ENCODE results near the gene SMIM12. TPM values are rescaled to one million over a fixed set of nuclear protein-coding genes. Genes with fewer than 3 reads are reported as not detected.

The SMIM12 gene
- total and polyA plus RNA-seq, 8 donors, result 21.4 to 53.0 (median 26.3) TPM

DNA sequence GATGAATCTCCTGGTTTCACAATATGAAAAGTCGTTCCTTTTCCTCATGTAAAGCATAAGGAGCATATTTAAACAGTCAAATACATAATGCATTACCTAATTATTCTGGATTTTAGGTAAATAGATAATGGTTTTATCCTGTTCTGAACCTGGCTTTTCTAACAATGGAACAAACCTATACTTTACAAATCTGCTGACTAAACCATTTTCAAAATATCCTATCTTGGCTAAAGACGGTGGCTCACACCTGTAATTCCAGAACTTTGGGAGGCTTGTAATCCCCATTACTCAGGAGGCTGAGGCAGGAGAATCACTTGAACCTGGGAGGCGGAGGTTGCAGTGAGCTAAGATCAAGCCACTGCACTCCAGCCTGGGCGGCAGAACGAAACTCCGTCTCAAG lies 2.9 kb downstream of the SMIM12 start:
- Histone ChIP-seq H3K27ac (no peak overlapping the region), H3K27me3 (no peaks in the 10 kb centered on the region), H3K4me1 (peaks cover 10 to 45% of the 10 kb centered on the region in 2 donors), H3K9me3 (no peaks in the 10 kb centered on the region), H3K4me3 (no peak overlapping the region), H3K36me3 (peaks cover 0 to 35% of the 10 kb centered on the region in 2 donors)
- intact Hi-C loops (cut with DNase I), result no loop called here
- ATAC-seq (no peak), DNase-seq (no peak)
- TF ChIP-seq, protein P1, sequence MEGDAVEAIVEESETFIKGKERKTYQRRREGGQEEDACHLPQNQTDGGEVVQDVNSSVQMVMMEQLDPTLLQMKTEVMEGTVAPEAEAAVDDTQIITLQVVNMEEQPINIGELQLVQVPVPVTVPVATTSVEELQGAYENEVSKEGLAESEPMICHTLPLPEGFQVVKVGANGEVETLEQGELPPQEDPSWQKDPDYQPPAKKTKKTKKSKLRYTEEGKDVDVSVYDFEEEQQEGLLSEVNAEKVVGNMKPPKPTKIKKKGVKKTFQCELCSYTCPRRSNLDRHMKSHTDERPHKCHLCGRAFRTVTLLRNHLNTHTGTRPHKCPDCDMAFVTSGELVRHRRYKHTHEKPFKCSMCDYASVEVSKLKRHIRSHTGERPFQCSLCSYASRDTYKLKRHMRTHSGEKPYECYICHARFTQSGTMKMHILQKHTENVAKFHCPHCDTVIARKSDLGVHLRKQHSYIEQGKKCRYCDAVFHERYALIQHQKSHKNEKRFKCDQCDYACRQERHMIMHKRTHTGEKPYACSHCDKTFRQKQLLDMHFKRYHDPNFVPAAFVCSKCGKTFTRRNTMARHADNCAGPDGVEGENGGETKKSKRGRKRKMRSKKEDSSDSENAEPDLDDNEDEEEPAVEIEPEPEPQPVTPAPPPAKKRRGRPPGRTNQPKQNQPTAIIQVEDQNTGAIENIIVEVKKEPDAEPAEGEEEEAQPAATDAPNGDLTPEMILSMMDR (IDR thresholded peaks at IDR 0.05), result no peak

DNA sequence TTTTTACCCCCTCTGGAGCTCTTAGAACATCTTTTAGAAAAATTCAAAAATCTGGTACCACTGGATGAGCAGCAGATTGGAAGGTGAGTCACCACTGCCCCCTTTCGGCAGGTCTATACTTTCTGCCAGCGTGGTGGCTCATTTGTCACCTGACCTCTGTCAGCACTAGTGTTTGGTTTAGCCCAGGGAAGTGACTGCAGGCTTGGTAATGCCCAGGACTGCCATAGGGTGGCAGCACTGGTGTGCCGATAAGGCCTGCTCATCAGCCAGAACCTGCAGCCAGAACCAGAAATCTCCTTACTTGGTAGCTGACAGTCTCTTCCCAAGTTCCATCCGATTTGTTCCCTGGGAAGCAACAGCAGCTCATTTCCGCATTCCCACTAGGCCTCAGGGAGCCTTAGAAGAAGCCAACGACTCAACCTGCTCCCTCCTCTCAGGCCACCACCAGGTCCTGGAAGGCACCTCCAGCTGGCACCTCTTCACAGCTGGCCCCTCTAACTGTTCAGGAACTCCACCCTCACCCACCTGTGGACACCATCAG lies 6.8 kb downstream of the SMIM12 start:
- Histone ChIP-seq H3K36me3 (peaks cover 0 to 58% of the 10 kb centered on the region in 2 donors), H3K4me3 (no peak overlapping the region), H3K4me1 (peaks cover 0 to 44% of the 10 kb centered on the region in 2 donors), H3K27me3 (no peaks in the 10 kb centered on the region), H3K27ac (no peak overlapping the region), H3K9me3 (no peaks in the 10 kb centered on the region)
- peak; percentile 46 to 87 (median 86) for DNase-seq
- ATAC-seq, result peak; percentile 100
- TF ChIP-seq, protein P1 (IDR thresholded peaks at IDR 0.05), result peak; percentile 91 to 97
- intact Hi-C loops (cut with DNase I), result loop anchor here (5.0 kb wide), 2 partner anchors 60 to 65 kb away; partner anchors contain the start of gene GJA4 (in 1 of the 2)

DNA sequence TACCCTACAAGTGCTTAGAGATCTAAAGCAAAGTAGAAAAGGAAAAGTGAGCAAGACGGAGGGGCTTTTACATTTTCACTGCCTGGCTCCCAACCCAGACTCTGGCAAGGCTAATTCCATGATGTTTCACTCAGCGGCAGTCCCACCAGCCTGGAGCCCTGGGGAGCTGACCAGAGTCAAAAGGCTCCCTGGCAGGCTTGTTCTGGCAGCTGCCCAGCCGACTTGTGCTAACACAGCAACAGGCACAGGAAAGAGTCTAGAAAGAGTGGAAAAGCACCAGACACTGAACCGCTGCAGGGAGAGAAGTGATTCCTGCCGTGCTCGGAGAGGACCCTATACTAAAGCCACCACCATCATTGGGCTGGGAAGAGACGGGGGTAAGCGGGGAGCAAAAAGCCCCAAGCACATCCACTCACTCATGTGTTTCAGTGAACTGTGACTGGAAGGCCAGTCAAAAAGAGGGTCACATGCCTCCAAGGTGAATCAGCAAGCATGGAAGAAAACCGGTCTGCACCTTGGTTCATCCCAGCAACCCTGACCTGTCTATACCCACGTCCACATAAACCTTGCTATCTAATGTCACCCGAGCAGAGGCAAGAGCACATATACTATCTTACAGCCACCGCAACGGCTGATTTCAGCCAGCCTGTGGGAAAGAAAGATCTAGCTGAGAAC lies 8.0 kb downstream of the SMIM12 start:
- peaks cover 0 to 43% of the 10 kb centered on the region in 2 donors for H3K4me1 ChIP-seq
- intact Hi-C loops (cut with DNase I), result loop anchor here (5.0 kb wide), 2 partner anchors 59 to 64 kb away; partner anchors contain the start of gene GJA4 (in 1 of the 2)
- no peak overlapping the region for H3K27ac ChIP-seq
- H3K4me3 ChIP-seq, result no peak overlapping the region
- TF ChIP-seq, protein P1 (IDR thresholded peaks at IDR 0.05), result no peak
- DNase-seq (no peak), ATAC-seq (no peak)
- H3K27me3 ChIP-seq, result no peaks in the 10 kb centered on the region
- no peaks in the 10 kb centered on the region for H3K9me3 ChIP-seq
- H3K36me3 ChIP-seq, result peaks cover 0 to 64% of the 10 kb centered on the region in 2 donors

DNA sequence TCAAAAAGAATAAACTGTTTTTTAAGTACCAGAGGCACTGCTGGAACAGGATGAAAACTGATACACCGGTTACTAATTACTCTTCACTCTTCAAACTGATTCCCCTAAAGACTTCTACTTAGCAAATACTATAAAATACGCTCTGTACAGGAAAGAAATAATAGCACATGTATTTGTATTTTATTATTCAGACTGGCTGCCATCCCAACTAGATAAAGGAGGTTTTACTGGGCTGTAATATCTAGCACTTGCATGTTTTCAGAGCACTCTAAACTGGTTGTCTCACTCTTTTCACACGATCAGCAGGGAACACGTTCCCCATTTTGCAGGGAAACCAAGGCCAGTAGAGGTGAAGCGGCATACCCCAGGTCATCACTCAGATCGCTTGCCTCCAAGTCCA lies 9.2 kb downstream of the SMIM12 start:
- intact Hi-C loops (cut with DNase I), result loop anchor here (5.0 kb wide), 2 partner anchors 58 to 63 kb away; partner anchors contain the start of gene GJA4 (in 1 of the 2)
- ATAC-seq, result no peak
- Histone ChIP-seq H3K4me3 (no peak overlapping the region), H3K4me1 (peaks cover 0 to 38% of the 10 kb centered on the region in 2 donors), H3K36me3 (peaks cover 0 to 56% of the 10 kb centered on the region in 2 donors), H3K27ac (no peak overlapping the region), H3K27me3 (no peaks in the 10 kb centered on the region), H3K9me3 (no peaks in the 10 kb centered on the region)
- TF ChIP-seq, protein P1 (IDR thresholded peaks at IDR 0.05), result no peak
- DNase-seq, result no peak

DNA sequence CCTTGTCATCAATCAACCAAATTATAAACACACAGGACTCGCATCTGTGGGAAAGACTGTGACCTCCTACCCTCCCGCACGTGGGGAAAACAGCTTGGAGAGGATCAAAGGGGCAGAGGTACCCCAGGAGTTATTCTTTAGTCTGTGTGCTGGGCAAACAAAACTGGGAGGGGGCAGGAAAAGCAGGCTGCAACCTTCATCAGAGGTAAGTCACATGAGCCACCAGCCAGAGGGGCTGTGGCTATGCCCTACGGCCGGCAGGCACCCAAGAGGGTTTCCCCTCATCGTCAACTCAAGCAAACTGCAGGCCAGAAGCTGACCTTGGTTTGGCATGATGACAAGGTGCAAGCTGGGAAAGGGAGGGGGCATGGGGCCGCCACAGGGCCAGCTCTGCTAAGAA lies 12.5 kb downstream of the SMIM12 start:
- intact Hi-C loops (cut with DNase I), result no loop called here
- TF ChIP-seq, protein P1 (IDR thresholded peaks at IDR 0.05), result no peak
- DNase-seq (no peak), ATAC-seq (no peak)
- H3K4me3 ChIP-seq, result no peak overlapping the region
- no peaks in the 10 kb centered on the region for H3K27me3 ChIP-seq
- H3K9me3 ChIP-seq, result no peaks in the 10 kb centered on the region
- H3K4me1 ChIP-seq, result peaks cover 0 to 47% of the 10 kb centered on the region in 2 donors
- H3K36me3 ChIP-seq, result peaks cover 0 to 31% of the 10 kb centered on the region in 2 donors
- no peak overlapping the region for H3K27ac ChIP-seq
